AG08395 (cell line): ENCODE measurements around the gene ZNF600.
A peak's percentile ranks its signal among the peaks of the same experiment; 100 is the strongest.
"Not testable (repeated sequence)": the region's sequence is repeated elsewhere in the genome, so short reads cannot be mapped to it uniquely, and the experiment has no call there.

Experiments
- DNase-seq: peaks from one replicate; pipeline ENCODE4 v3.0.0; 2012; ENCODE audit warnings: mixed read lengths, low spot score

ZNF600 gene

GRCh38 chr19:52786464-52787354, at the start of gene ZNF600:
Gene ZNF600, minus strand, starts transcription at chr19:52786791. Its CDS starts 7,903 bp downstream, at chr19:52778888.
- DNase-seq, result peak; percentile 69

- DNase-seq, result not testable (repeated sequence)
Measured at GRCh38 chr19:52834289-52834688, 47.7 kb upstream of the ZNF600 start.

GRCh38 chr19:52833541-52833940, 47.0 kb upstream of the ZNF600 start:
- DNase-seq, result not testable (repeated sequence)

- not testable (repeated sequence) for DNase-seq
Measured at GRCh38 chr19:52829866-52830265, 43.3 kb upstream of the ZNF600 start.

- DNase-seq, result no peak
Measured at GRCh38 chr19:52825765-52826164, 39.2 kb upstream of the ZNF600 start.

- DNase-seq, result no peak
Measured at GRCh38 chr19:52823676-52824075, 37.1 kb upstream of the ZNF600 start.

GRCh38 chr19:52821204-52821960, 34.8 kb upstream of the ZNF600 start, which contains the start of gene ZNF28:
Gene ZNF28, minus strand, starts transcription at chr19:52821633. Its CDS starts 3,675 bp downstream, at chr19:52817958.
- DNase-seq, result peak; percentile 3

GRCh38 chr19:52820472-52821203, 34.0 kb upstream of the ZNF600 start:
- DNase-seq, result not testable (repeated sequence)

GRCh38 chr19:52809801-52810200, 23.2 kb upstream of the ZNF600 start:
- DNase-seq, result no peak

GRCh38 chr19:52799950-52800640, 13.5 kb upstream of the ZNF600 start:
- not testable (repeated sequence) for DNase-seq

- no peak for DNase-seq
Measured at GRCh38 chr19:52789440-52789839, 2.8 kb upstream of the ZNF600 start.

GRCh38 chr19:52786078-52786463, 520 bp downstream of the ZNF600 start:
- DNase-seq, result no peak

GRCh38 chr19:52785506-52785905, 1.1 kb downstream of the ZNF600 start:
- DNase-seq, result no peak

- not testable (repeated sequence) for DNase-seq
Measured at GRCh38 chr19:52782864-52783263, 3.7 kb downstream of the ZNF600 start.

- no peak for DNase-seq
Measured at GRCh38 chr19:52778811-52779210, 7.8 kb downstream of the ZNF600 start.

GRCh38 chr19:52756447-52756846, 30.1 kb downstream of the ZNF600 start:
- DNase-seq, result not testable (repeated sequence)

GRCh38 chr19:52749780-52750179, 36.8 kb downstream of the ZNF600 start:
- DNase-seq, result no peak

- DNase-seq, result peak; percentile 36
Measured at GRCh38 chr19:52748336-52748950, 38.1 kb downstream of the ZNF600 start.

- not testable (repeated sequence) for DNase-seq
Measured at GRCh38 chr19:52745919-52746318, 40.7 kb downstream of the ZNF600 start.

GRCh38 chr19:52743091-52743490, 43.5 kb downstream of the ZNF600 start:
- DNase-seq, result no peak

- DNase-seq, result no peak
Measured at GRCh38 chr19:52742516-52742915, 44.1 kb downstream of the ZNF600 start.
